HCT116 (cell line): ENCODE data around the gene YPEL3. TPM values are rescaled to one million over a fixed set of nuclear protein-coding genes. Genes with fewer than 3 reads are reported as not detected.

Experiments
- ATAC-seq: fragments of 200-7000 bp; cut with Tn5 transposase; 2 replicates; pipeline ENCODE4 v1.9.1; 2020; ENCODE audit warnings: mild to moderate bottlenecking, moderate library complexity
- BruUV-seq: library from RNA; stranded (reverse); fragments of 400-500 nt; replicated peaks from 2 replicates; lab custom pipeline; 2021; lab: Mats Ljungman, UMichigan
- CTCF ChIA-PET: fragments of 300-600 bp; sonication (Branson Sonifier 250); formaldehyde crosslinking; loops from one replicate; lab custom pipeline; 2021; ENCODE audit warnings: antibody characterized with exemption; lab: Charles Lee
- POLR2A ChIA-PET: fragments of 300-600, 350-600 bp; sonication (Branson Sonifier 250); formaldehyde crosslinking; loops from one replicate; lab custom pipeline; 2021; ENCODE audit warnings: antibody characterized with exemption; lab: Charles Lee
- RAD21 ChIA-PET, 2 experiments: fragments of 300-600 bp; sonication (Branson Sonifier 250); formaldehyde crosslinking; loops; one replicate each; lab custom pipeline; 2023; ENCODE audit warnings: low total read pairs in 2 of 2; ENCODE audit not compliant: uncharacterized antibody in 2 of 2, unreplicated experiment in 2 of 2, low non-redundant PET in 1 of 2; lab: Charles Lee
- DNase-seq: peaks from one replicate; pipeline ENCODE4 v3.0.0-alpha.2; 2010; ENCODE audit warnings: low read depth, low spot score
- H2AFZ ChIP-seq: fragments of 200-600 bp; shearing (Covaris generic), sonication (generic); 2 replicates; pipeline ENCODE4 v1.6.1; 2017; ENCODE audit warnings: low read depth, mixed run types, mixed read lengths, antibody characterized with exemption, low read length; ENCODE audit not compliant: poor library complexity, severe bottlenecking
- H3K27ac ChIP-seq: 2 replicates; pipeline ENCODE4 v1.5.1; 2012; ENCODE audit warnings: low read depth, low read length
- H3K27me3 ChIP-seq: fragments of 200-600 bp; sonication (generic); 2 replicates; pipeline ENCODE4 v1.6.1; 2016; ENCODE audit warnings: mixed run types, low read length, mixed read lengths; ENCODE audit not compliant: insufficient read depth
- H3K36me3 ChIP-seq, 2 experiments: fragments of 200-500 bp in 1 of 2; fragments of 200-600 bp in 1 of 2; sonication (Bioruptor generic) in 1 of 2; sonication (generic) in 1 of 2; 2 replicates each; pipeline versions ENCODE4 v1.5.1 to v1.6.1; 2014 to 2016; ENCODE audit warnings: low read length in 2 of 2, inconsistent platforms in 1 of 2, mixed read lengths in 1 of 2, mixed run types in 1 of 2; ENCODE audit not compliant: insufficient read depth in 2 of 2, control insufficient read depth in 1 of 2
- H3K4me1 ChIP-seq, 2 experiments: fragments of 200-600 bp in 1 of 2; sonication (generic) in 1 of 2; 2 replicates each; pipeline versions ENCODE4 v1.5.1 to v1.6.1; 2012 to 2017; ENCODE audit warnings: low read length in 2 of 2, inconsistent platforms in 1 of 2, mild to moderate bottlenecking in 1 of 2, mixed read lengths in 1 of 2, mixed run types in 1 of 2, moderate library complexity in 1 of 2; ENCODE audit not compliant: insufficient read depth in 2 of 2, control insufficient read depth in 1 of 2
- H3K4me2 ChIP-seq: fragments of 200-600 bp; sonication (generic); 2 replicates; pipeline ENCODE4 v1.6.1; 2017; ENCODE audit warnings: mixed run types, low read length, mixed read lengths
- H3K4me3 ChIP-seq, 2 experiments: fragments of 200-600 bp in 1 of 2; sonication (generic) in 1 of 2; replicated peaks in 1 of 2; 2 replicates each; pipeline ENCODE4 v1.5.1; 2011 to 2016; ENCODE audit warnings: low read length in 2 of 2, control low read depth in 1 of 2, low read depth in 1 of 2, mild to moderate bottlenecking in 1 of 2, mixed read lengths in 1 of 2, mixed run types in 1 of 2
- H3K79me2 ChIP-seq: fragments of 200-600 bp; sonication (generic); 2 replicates; pipeline ENCODE4 v1.6.1; 2017; ENCODE audit warnings: mild to moderate bottlenecking, mixed run types, low read length, moderate library complexity, mixed read lengths; ENCODE audit not compliant: insufficient read depth
- H3K9ac ChIP-seq: fragments of 200-600 bp; sonication (generic); 2 replicates; pipeline ENCODE4 v1.6.1; 2016; ENCODE audit warnings: low read length, mixed read lengths
- H3K9me2 ChIP-seq: fragments of 200-600 bp; sonication (generic), shearing (Covaris generic); 2 replicates; pipeline ENCODE4 v1.6.1; 2017; ENCODE audit warnings: mixed run types, mild to moderate bottlenecking, moderate library complexity; ENCODE audit not compliant: insufficient read depth
- H3K9me3 ChIP-seq, 2 experiments: fragments of 200-500 bp in 1 of 2; fragments of 200-600 bp in 1 of 2; sonication (Bioruptor generic) in 1 of 2; sonication (generic) in 1 of 2; 2 replicates each; pipeline ENCODE4 v1.6.1; 2014 to 2017; ENCODE audit warnings: low read length in 2 of 2, mixed read lengths in 2 of 2, inconsistent platforms in 1 of 2, low read depth in 1 of 2, mild to moderate bottlenecking in 1 of 2, mixed run types in 1 of 2, moderate library complexity in 1 of 2; ENCODE audit not compliant: control insufficient read depth in 1 of 2, insufficient read depth in 1 of 2
- H4K20me1 ChIP-seq: fragments of 200-600 bp; sonication (generic), shearing (Covaris generic); 2 replicates; pipeline ENCODE4 v1.6.1; 2017; ENCODE audit warnings: mixed run types, mild to moderate bottlenecking, moderate library complexity; ENCODE audit not compliant: insufficient read depth
- CEBPB ChIP-seq: IDR thresholded peaks from 2 replicates; pipeline ENCODE4 v1.6.1; 2012; ENCODE audit warnings: low read depth
- EGR1 ChIP-seq: IDR thresholded peaks from 2 replicates; pipeline ENCODE4 v1.6.1; 2012; ENCODE audit warnings: low read depth
- ELF1 ChIP-seq: IDR thresholded peaks from 2 replicates; pipeline ENCODE4 v1.6.1; 2012; ENCODE audit warnings: low read depth, borderline replicate concordance
- EZH2 ChIP-seq: fragments of 200-600 bp; sonication (generic); IDR thresholded peaks from 2 replicates; pipeline ENCODE4 v1.6.1; 2017; ENCODE audit warnings: antibody characterized with exemption, mixed run types
- EZH2phosphoT487 ChIP-seq: fragments of 200-600 bp; IDR thresholded peaks from 2 replicates; pipeline ENCODE4 v1.6.1; 2018; ENCODE audit warnings: antibody characterized with exemption, borderline replicate concordance
- FOSL1 ChIP-seq: IDR thresholded peaks from 2 replicates; pipeline ENCODE4 v1.6.1; 2012; ENCODE audit warnings: low read depth
- JUND ChIP-seq: IDR thresholded peaks from 2 replicates; pipeline ENCODE4 v1.6.1; 2012
- POLR2A ChIP-seq: IDR thresholded peaks from 2 replicates; pipeline ENCODE4 v1.7.0; 2011; ENCODE audit warnings: borderline replicate concordance; ENCODE audit not compliant: insufficient read depth, insufficient read length; ENCODE audit errors: extremely low read depth
- POLR2AphosphoS5 ChIP-seq: IDR thresholded peaks from 2 replicates; pipeline ENCODE4 v1.6.1; 2011; ENCODE audit warnings: mild to moderate bottlenecking, low read depth, low read length, moderate library complexity
- RAD21 ChIP-seq: IDR thresholded peaks from 2 replicates; pipeline ENCODE4 v1.6.1; 2012; ENCODE audit warnings: low read depth, mild to moderate bottlenecking
- SIN3A ChIP-seq: IDR thresholded peaks from 2 replicates; pipeline ENCODE4 v1.6.1; 2012; ENCODE audit warnings: low read depth
- SRF ChIP-seq: IDR thresholded peaks from 2 replicates; pipeline ENCODE4 v1.6.1; 2012; ENCODE audit warnings: low read depth
- YY1 ChIP-seq: IDR thresholded peaks from 2 replicates; pipeline ENCODE4 v1.6.1; 2011; ENCODE audit warnings: low read length, low read depth, moderate library complexity, mild to moderate bottlenecking; ENCODE audit not compliant: insufficient replicate concordance; ENCODE audit errors: extremely low read depth
- ZFX ChIP-seq: fragments of 450-650 bp; IDR thresholded peaks from 2 replicates; pipeline ENCODE4 v1.6.1; 2017
- intact Hi-C: fragments of 100-400 bp; cut with micrococcal nuclease; formaldehyde crosslinking; loops from 2 replicates; pipeline ENCODE4 v1.10.0; 2022
- total RNA-seq: library from RNA; stranded (reverse); gene quantifications from one replicate; pipeline ENCODE4 v1.2.1, GENCODE V29; 2021; ENCODE audit not compliant: unreplicated experiment
- TF ChIP-seq, protein P1 (sequence below): IDR thresholded peaks from 2 replicates; pipeline ENCODE4 v1.6.1; 2012
- TF ChIP-seq, protein P2 (sequence below), 3 experiments: fragments of 200-600 bp in 1 of 3; sonication (generic) in 1 of 3; IDR thresholded peaks in 2 of 3; conservative IDR thresholded peaks in 1 of 3; 2 replicates each; pipeline ENCODE4 v1.5.1; 2012 to 2017; ENCODE audit warnings: low read depth in 2 of 3, low read length in 2 of 3, antibody characterized with exemption in 1 of 3, borderline replicate concordance in 1 of 3, control low read depth in 1 of 3, mild to moderate bottlenecking in 1 of 3, mixed read lengths in 1 of 3, mixed run types in 1 of 3, moderate library complexity in 1 of 3; ENCODE audit not compliant: insufficient read depth in 1 of 3

YPEL3 gene
- total RNA-seq, 1 experiment from 2014 or later: 10.9 TPM

DNA sequence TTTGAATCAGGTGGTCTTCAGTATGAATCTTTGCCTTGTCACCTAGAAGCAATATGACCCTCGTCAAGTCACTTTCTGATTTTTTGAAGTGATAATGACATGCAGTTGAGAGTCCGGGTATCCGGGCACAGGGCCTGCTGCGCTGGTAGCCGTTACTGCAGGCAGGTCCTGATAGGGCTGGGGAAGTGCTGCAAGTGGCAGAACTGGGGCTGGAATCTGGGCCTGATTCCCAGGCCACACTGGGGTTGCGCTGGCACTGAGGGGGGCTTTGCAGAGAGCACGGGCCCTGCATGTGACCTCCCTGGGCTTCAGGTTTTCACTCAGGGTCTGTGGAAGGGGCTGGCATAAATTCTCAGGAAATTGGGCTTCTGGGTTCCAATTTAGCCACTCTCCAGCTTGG is 17.3 kb downstream of the YPEL3 start:
- H3K4me2 ChIP-seq: no peak overlapping the region
- H2AFZ ChIP-seq: no peak overlapping the region
- H3K9me2 ChIP-seq: no peaks in the 10 kb centered on the region
- H3K9ac ChIP-seq: no peak overlapping the region
- BruUV-seq: no TSS peak
- intact Hi-C loops: no loop called here
- peaks cover 61% of the 10 kb centered on the region for H3K79me2 ChIP-seq
- no peaks in the 10 kb centered on the region for H3K9me3 ChIP-seq
- ATAC-seq (no peak), DNase-seq (no peak)
- H3K27ac ChIP-seq: no peak overlapping the region
- ChIA-PET POLR2A (no interaction called here), CTCF (no interaction called here), RAD21 (no interaction called here)
- H3K36me3 ChIP-seq: peaks cover 37 to 51% of the 10 kb centered on the region in 2 experiments; a peak in 3 of 4 replicates
- H3K27me3 ChIP-seq: no peaks in the 10 kb centered on the region
- TF ChIP-seq ELF1 (no peak), POLR2A (no peak), FOSL1 (no peak), SRF (no peak)
- TF ChIP-seq, protein P1, sequence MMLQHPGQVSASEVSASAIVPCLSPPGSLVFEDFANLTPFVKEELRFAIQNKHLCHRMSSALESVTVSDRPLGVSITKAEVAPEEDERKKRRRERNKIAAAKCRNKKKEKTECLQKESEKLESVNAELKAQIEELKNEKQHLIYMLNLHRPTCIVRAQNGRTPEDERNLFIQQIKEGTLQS: no peak
- no peak overlapping the region for H3K4me3 ChIP-seq
- 0 out of 2 replicates have a peak, but pooled peaks cover 4% of the 10 kb centered on the region for H4K20me1 ChIP-seq
- H3K4me1 ChIP-seq: peaks cover 14 to 22% of the 10 kb centered on the region in 2 experiments; a peak in 3 of 4 replicates

DNA sequence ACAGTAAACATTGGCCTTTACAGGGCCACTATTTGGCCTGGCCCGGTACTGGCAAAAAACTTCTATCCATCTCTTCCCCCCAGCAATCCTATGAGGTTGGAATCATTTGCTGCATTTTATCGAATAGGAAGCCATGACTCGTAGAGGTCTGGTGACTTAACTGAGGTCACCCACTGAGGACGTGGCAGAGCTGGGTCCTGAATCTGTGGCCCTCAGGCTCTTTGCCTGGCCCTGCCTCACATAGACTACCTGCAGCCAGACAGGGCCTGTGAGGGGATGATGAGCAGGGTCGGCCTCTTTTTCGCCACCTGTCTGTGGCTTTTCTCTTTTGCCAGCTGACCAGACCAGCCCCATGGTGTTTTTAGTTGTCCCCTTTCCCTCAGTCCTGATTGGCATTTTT is 18.4 kb downstream of the YPEL3 start:
- intact Hi-C loops: no loop called here
- Histone ChIP-seq H3K36me3 (peaks cover 31 to 40% of the 10 kb centered on the region in 2 experiments; a peak in 3 of 4 replicates), H3K27ac (no peak overlapping the region), H3K4me3 (peak overlapping the region in 1 of 2 experiments; percentile 88; a peak in 2 of 4 replicates), H3K27me3 (no peaks in the 10 kb centered on the region), H3K9me2 (no peaks in the 10 kb centered on the region), H4K20me1 (0 out of 2 replicates have a peak, but pooled peaks cover 4% of the 10 kb centered on the region), H2AFZ (no peak overlapping the region), H3K9ac (peak overlapping the region; percentile 97; the same call in 1 of the 2 replicates), H3K4me2 (peak overlapping the region; percentile 90), H3K4me1 (peaks cover 14 to 22% of the 10 kb centered on the region in 2 experiments; a peak in 3 of 4 replicates), H3K79me2 (peaks cover 61% of the 10 kb centered on the region), H3K9me3 (no peaks in the 10 kb centered on the region)
- RAD21 ChIA-PET: no interaction called here
- POLR2A ChIA-PET: no interaction called here
- CTCF ChIA-PET: interaction anchor here (2.0 kb wide), 1 partner anchor 14 kb away, joined by 6 read pairs; the partner anchor contains the start of gene TBX6
- DNase-seq: no peak
- ATAC-seq: no peak
- BruUV-seq: no TSS peak
- TF ChIP-seq POLR2AphosphoS5 (no peak), ZFX (no peak), CEBPB (no peak), EZH2 (no peak), SIN3A (no peak), RAD21 (no peak), POLR2A (no peak), EGR1 (no peak), JUND (no peak), FOSL1 (no peak), EZH2phosphoT487 (no peak), YY1 (no peak)
- TF ChIP-seq, protein P2, sequence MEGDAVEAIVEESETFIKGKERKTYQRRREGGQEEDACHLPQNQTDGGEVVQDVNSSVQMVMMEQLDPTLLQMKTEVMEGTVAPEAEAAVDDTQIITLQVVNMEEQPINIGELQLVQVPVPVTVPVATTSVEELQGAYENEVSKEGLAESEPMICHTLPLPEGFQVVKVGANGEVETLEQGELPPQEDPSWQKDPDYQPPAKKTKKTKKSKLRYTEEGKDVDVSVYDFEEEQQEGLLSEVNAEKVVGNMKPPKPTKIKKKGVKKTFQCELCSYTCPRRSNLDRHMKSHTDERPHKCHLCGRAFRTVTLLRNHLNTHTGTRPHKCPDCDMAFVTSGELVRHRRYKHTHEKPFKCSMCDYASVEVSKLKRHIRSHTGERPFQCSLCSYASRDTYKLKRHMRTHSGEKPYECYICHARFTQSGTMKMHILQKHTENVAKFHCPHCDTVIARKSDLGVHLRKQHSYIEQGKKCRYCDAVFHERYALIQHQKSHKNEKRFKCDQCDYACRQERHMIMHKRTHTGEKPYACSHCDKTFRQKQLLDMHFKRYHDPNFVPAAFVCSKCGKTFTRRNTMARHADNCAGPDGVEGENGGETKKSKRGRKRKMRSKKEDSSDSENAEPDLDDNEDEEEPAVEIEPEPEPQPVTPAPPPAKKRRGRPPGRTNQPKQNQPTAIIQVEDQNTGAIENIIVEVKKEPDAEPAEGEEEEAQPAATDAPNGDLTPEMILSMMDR (IDR thresholded peaks at IDR 0.05 in 2 of 3, conservative IDR thresholded peaks at IDR 0.05 in 1 of 3; ENCODE audit: borderline replicate concordance in 1 of 3, insufficient read depth in 1 of 3, low read depth in 2 of 3, low read length in 2 of 3): no peak
